Measurements from ENCODE around the gene ADAMTSL4. TPM values are rescaled to one million over a fixed set of nuclear protein-coding genes. Genes with fewer than 3 reads are reported as not detected.

The ADAMTSL4 gene
- total RNA-seq, 4 donors from 2014 or later: 27.1 to 66.5 (median 36.3) TPM

GRCh38 chr1:150511985-150512660 lies 37.1 kb upstream of the ADAMTSL4 start:
- Histone ChIP-seq H3K27ac (no peak overlapping the region), H3K4me3 (no peak overlapping the region), H3K36me3 (peaks cover 0 to 31% of the 10 kb centered on the region in 2 donors), H3K27me3 (no peaks in the 10 kb centered on the region), H3K4me1 (peaks cover 0 to 46% (median 12%) of the 10 kb centered on the region in 3 donors), H3K9me3 (no peaks in the 10 kb centered on the region)
- 68 to 83% methylated on average over 2 to 14 of the region's 17 CpGs for WGBS, 2 donors (ENCODE audit: low coverage in 1 of 2)
- no peak for ATAC-seq
- TF ChIP-seq CTCF (IDR thresholded peaks at IDR 0.05) (no peak), POLR2AphosphoS5 (IDR thresholded peaks at IDR 0.05) (no peak), EP300 (IDR thresholded peaks at IDR 0.05) (no peak), POLR2A (IDR thresholded peaks at IDR 0.05) (no peak)

- no peak for ATAC-seq
- Histone ChIP-seq H3K4me3 (no peak overlapping the region), H3K27me3 (no peaks in the 10 kb centered on the region), H3K4me1 (peaks cover 0 to 48% (median 12%) of the 10 kb centered on the region in 3 donors), H3K9me3 (no peaks in the 10 kb centered on the region), H3K36me3 (peaks cover 0 to 25% of the 10 kb centered on the region in 2 donors), H3K27ac (no peak overlapping the region)
- 67% methylated on average over 1 of the region's 2 CpGs; no CpG with 5 or more reads in 1 of the 2 donors for WGBS, 2 donors (ENCODE audit: low coverage in 1 of 2)
- TF ChIP-seq EP300 (IDR thresholded peaks at IDR 0.05): no peak
- no peak for TF ChIP-seq CTCF (IDR thresholded peaks at IDR 0.05)
- no peak for TF ChIP-seq POLR2A (IDR thresholded peaks at IDR 0.05)
- TF ChIP-seq POLR2AphosphoS5 (IDR thresholded peaks at IDR 0.05): no peak
These were observed 36.4 kb upstream of the ADAMTSL4 start for GRCh38 chr1:150512846-150513245.

- Histone ChIP-seq H3K27ac (no peak overlapping the region), H3K4me1 (peaks cover 0 to 43% (median 12%) of the 10 kb centered on the region in 3 donors), H3K36me3 (peaks cover 0 to 25% of the 10 kb centered on the region in 2 donors), H3K9me3 (no peaks in the 10 kb centered on the region), H3K27me3 (no peaks in the 10 kb centered on the region), H3K4me3 (no peak overlapping the region)
- WGBS, 2 donors (ENCODE audit: low coverage in 1 of 2): 85% methylated on average over 5 of the region's 7 CpGs; no CpG with 5 or more reads in 1 of the 2 donors
- ATAC-seq: no peak
- TF ChIP-seq POLR2A (IDR thresholded peaks at IDR 0.05) (no peak), POLR2AphosphoS5 (IDR thresholded peaks at IDR 0.05) (no peak), CTCF (IDR thresholded peaks at IDR 0.05) (no peak), EP300 (IDR thresholded peaks at IDR 0.05) (no peak)
These were observed 35.8 kb upstream of the ADAMTSL4 start for GRCh38 chr1:150513351-150513791.

GRCh38 chr1:150514260-150514659 lies 34.9 kb upstream of the ADAMTSL4 start:
- ATAC-seq: no peak
- no peaks in the 10 kb centered on the region for H3K9me3 ChIP-seq
- peaks cover 0 to 25% of the 10 kb centered on the region in 2 donors for H3K36me3 ChIP-seq
- no peaks in the 10 kb centered on the region for H3K27me3 ChIP-seq
- peak overlapping the region in 1 of 4 donors; percentile 93 for H3K27ac ChIP-seq
- H3K4me3 ChIP-seq: no peak overlapping the region
- TF ChIP-seq CTCF (IDR thresholded peaks at IDR 0.05): no peak
- no peak for TF ChIP-seq EP300 (IDR thresholded peaks at IDR 0.05)
- TF ChIP-seq POLR2A (IDR thresholded peaks at IDR 0.05): no peak
- no peak for TF ChIP-seq POLR2AphosphoS5 (IDR thresholded peaks at IDR 0.05)
- WGBS, 2 donors (ENCODE audit: low coverage in 1 of 2): 100% methylated on average over 1 of the region's 9 CpGs; no CpG with 5 or more reads in 1 of the 2 donors
- peaks cover 0 to 34% (median 9%) of the 10 kb centered on the region in 3 donors for H3K4me1 ChIP-seq

GRCh38 chr1:150514913-150515327 lies 34.3 kb upstream of the ADAMTSL4 start:
- peaks cover 0 to 27% (median 9%) of the 10 kb centered on the region in 3 donors for H3K4me1 ChIP-seq
- no peak for ATAC-seq
- peak overlapping the region; percentile 66 to 93 (median 88) for H3K27ac ChIP-seq
- H3K9me3 ChIP-seq: no peaks in the 10 kb centered on the region
- H3K36me3 ChIP-seq: peaks cover 0 to 19% of the 10 kb centered on the region in 2 donors
- no peaks in the 10 kb centered on the region for H3K27me3 ChIP-seq
- WGBS, 2 donors (ENCODE audit: low coverage in 1 of 2): 0 to 27% methylated on average over 3 to 17 of the region's 21 CpGs
- TF ChIP-seq EP300 (IDR thresholded peaks at IDR 0.05): no peak
- TF ChIP-seq POLR2AphosphoS5 (IDR thresholded peaks at IDR 0.05): no peak
- TF ChIP-seq POLR2A (IDR thresholded peaks at IDR 0.05): no peak
- no peak for TF ChIP-seq CTCF (IDR thresholded peaks at IDR 0.05)
- peak overlapping the region; percentile 47 to 54 for H3K4me3 ChIP-seq
